ENCODE measurements around the gene BMP8A.
A peak's percentile ranks its signal among the peaks of the same experiment; 100 is the strongest.
"Not testable (repeated sequence)": the region's sequence is repeated elsewhere in the genome, so short reads cannot be mapped to it uniquely, and the experiment has no call there.

BMP8A gene

GRCh38 chr1:39491146-39491921 is at the start of gene BMP8A:
Gene BMP8A, plus strand, starts transcription at chr1:39491636. Its CDS starts 356 bp downstream, at chr1:39491992.
- peak; percentile 66 for DNase-seq

- DNase-seq: no peak
These were observed 49.6 kb upstream of the BMP8A start for GRCh38 chr1:39441797-39442196.

GRCh38 chr1:39445573-39445972 is 45.9 kb upstream of the BMP8A start:
- DNase-seq: no peak

- no peak for DNase-seq
These were observed 44.4 kb upstream of the BMP8A start for GRCh38 chr1:39446986-39447567.

GRCh38 chr1:39450041-39450440 is 41.4 kb upstream of the BMP8A start:
- DNase-seq: not testable (repeated sequence)

GRCh38 chr1:39450956-39451606 is 40.4 kb upstream of the BMP8A start:
- DNase-seq: no peak

GRCh38 chr1:39452081-39452480 is 39.4 kb upstream of the BMP8A start:
- no peak for DNase-seq

- no peak for DNase-seq
These were observed 38.9 kb upstream of the BMP8A start for GRCh38 chr1:39452540-39452939.

- DNase-seq: no peak
These were observed 37.8 kb upstream of the BMP8A start for GRCh38 chr1:39453603-39454002.

GRCh38 chr1:39458991-39459390 is 32.4 kb upstream of the BMP8A start:
- no peak for DNase-seq

GRCh38 chr1:39462074-39462473 is 29.4 kb upstream of the BMP8A start:
- DNase-seq: no peak

GRCh38 chr1:39466413-39467107 is 24.9 kb upstream of the BMP8A start:
- no peak for DNase-seq

GRCh38 chr1:39467108-39467720 is 24.2 kb upstream of the BMP8A start:
- not testable (repeated sequence) for DNase-seq

GRCh38 chr1:39469150-39469549 is 22.3 kb upstream of the BMP8A start:
- no peak for DNase-seq

- no peak for DNase-seq
These were observed 21.4 kb upstream of the BMP8A start for GRCh38 chr1:39470040-39470439.

GRCh38 chr1:39472826-39473225 is 18.6 kb upstream of the BMP8A start:
- no peak for DNase-seq

- no peak for DNase-seq
These were observed 18.1 kb upstream of the BMP8A start for GRCh38 chr1:39473324-39473723.

GRCh38 chr1:39474810-39475209 is 16.6 kb upstream of the BMP8A start:
- DNase-seq: no peak

GRCh38 chr1:39475551-39475950 is 15.9 kb upstream of the BMP8A start:
- not testable (repeated sequence) for DNase-seq

GRCh38 chr1:39478126-39478915 is 13.1 kb upstream of the BMP8A start:
- DNase-seq: no peak

- DNase-seq: no peak
These were observed 10.1 kb upstream of the BMP8A start for GRCh38 chr1:39481289-39481688.

- no peak for DNase-seq
These were observed 8.2 kb upstream of the BMP8A start for GRCh38 chr1:39483276-39483675.

All from activated CD4-positive, alpha-beta T cell treated with anti-CD3 and anti-CD28 coated beads, Interleukin-2, Interleukin-6, amounts not matched to agents 100 ng/mL and 50 ng/mL, durations not matched to agents 16 hours and 8 hours (primary cell).